Subcutaneous adipose tissue (tissue), 4 donors: Measurements from ENCODE around the gene CLIC3. TPM values are rescaled to one million over a fixed set of nuclear protein-coding genes. Genes with fewer than 3 reads are reported as not detected.

ENCODE experiments used
- total RNA-seq, 4 donors: library from RNA; depleted of rRNA; stranded (reverse); fragments of >200 nt; gene quantifications; one replicate each; pipeline ENCODE4 v1.1.0, GENCODE V29; 2016
- TF ChIP-seq, protein P1 (sequence below): fragments of 450-650 bp; IDR thresholded peaks from one replicate; pipeline ENCODE4 v1.5.1; 2016; ENCODE audit warnings: low read depth, mild to moderate bottlenecking, control low read depth, antibody characterized with exemption, moderate library complexity

CLIC3 gene
- total RNA-seq, 4 donors from 2014 or later, result 1.8 to 2.2 TPM; not detected in 2

DNA sequence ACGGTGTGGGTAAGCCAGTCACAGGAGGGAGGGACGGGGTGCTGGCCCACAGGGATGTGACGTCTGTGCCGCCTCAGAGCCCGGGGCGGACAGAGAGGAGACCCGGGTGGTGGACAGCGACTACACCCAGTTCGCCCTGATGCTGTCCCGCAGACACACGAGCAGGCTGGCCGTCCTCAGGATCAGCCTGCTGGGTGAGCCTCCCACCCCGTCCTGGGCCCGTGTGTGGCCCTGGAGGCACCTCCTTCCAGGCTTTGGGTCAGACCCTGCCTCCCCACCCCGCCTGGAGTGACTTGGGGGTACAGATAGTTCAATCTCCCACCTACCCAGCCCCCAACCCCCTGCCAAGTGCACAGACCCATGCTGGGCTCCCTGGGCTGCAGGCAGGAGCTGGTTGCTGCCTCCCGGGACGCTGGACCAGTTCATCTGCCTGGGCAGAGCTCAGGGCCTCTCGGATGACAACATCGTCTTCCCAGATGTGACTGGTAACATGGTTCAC, 42.5 kb downstream of the CLIC3 start:
- TF ChIP-seq, protein P1, sequence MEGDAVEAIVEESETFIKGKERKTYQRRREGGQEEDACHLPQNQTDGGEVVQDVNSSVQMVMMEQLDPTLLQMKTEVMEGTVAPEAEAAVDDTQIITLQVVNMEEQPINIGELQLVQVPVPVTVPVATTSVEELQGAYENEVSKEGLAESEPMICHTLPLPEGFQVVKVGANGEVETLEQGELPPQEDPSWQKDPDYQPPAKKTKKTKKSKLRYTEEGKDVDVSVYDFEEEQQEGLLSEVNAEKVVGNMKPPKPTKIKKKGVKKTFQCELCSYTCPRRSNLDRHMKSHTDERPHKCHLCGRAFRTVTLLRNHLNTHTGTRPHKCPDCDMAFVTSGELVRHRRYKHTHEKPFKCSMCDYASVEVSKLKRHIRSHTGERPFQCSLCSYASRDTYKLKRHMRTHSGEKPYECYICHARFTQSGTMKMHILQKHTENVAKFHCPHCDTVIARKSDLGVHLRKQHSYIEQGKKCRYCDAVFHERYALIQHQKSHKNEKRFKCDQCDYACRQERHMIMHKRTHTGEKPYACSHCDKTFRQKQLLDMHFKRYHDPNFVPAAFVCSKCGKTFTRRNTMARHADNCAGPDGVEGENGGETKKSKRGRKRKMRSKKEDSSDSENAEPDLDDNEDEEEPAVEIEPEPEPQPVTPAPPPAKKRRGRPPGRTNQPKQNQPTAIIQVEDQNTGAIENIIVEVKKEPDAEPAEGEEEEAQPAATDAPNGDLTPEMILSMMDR, result no peak

DNA sequence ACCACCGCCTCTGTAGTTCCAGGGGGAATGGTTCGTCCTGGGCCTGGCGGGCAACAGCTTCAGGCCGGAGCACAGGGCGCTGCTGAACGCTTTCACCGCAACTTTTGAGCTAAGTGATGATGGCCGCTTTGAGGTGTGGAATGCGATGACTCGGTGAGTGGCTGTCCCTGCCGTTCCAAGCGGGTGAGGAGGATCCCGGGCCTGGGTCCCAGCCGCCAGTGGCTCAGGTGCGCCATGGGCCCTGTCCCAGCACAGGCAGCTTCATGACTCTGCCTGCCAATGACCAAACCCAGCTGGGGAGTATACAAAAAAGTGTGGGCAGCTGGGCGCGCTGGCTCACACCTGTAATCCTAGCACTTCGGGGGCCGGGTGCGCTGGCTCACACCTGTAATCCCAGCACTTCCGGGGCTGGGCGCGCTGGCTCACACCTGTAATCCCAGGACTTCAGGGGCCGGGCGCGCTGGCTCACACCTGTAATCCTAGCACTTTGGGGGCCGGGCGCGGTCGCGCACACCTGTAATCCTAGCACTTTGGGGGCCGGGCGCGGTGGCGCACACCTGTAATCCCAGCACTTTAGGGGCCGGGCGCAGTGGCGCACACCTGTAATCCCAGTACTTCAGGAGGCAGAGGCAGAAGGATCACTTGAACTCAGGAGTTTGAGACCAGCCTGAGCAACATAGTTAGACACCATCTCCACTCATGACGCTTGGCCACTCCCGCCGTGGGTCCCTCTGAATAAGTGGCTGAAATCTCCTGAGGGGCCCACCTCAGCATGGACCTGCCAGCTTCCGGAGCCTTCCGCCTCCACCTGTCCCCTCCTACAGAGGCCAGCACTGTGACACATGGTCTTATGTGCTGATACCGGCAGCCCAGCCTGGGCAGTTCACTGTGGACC, 43.2 kb downstream of the CLIC3 start:
- TF ChIP-seq, protein P1, result no peak

DNA sequence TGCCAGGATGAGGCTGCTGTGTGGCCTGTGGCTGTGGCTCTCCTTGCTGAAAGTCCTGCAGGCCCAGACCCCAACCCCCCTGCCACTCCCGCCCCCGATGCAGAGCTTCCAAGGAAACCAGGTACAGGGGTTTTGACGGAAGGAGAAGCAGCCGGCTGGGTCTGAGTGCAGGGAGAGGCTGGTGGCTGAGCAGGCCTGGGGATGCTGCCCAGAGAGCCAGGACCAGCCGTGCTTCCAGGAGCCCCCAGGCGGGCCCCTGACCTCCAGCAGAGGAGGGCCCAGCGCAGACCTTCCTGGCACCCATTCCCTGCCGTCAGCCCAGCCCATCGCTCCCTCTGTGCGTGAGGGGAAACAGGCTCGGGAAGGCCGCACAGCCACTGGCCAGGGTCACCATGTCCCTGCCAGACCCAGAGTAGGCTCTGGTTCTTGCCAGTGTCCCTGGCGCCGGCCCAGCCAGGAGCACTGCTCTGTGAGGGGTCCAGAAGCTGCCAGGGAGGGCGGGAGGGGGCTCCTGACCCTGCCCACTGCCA, 44.0 kb downstream of the CLIC3 start:
- TF ChIP-seq, protein P1, result no peak

DNA sequence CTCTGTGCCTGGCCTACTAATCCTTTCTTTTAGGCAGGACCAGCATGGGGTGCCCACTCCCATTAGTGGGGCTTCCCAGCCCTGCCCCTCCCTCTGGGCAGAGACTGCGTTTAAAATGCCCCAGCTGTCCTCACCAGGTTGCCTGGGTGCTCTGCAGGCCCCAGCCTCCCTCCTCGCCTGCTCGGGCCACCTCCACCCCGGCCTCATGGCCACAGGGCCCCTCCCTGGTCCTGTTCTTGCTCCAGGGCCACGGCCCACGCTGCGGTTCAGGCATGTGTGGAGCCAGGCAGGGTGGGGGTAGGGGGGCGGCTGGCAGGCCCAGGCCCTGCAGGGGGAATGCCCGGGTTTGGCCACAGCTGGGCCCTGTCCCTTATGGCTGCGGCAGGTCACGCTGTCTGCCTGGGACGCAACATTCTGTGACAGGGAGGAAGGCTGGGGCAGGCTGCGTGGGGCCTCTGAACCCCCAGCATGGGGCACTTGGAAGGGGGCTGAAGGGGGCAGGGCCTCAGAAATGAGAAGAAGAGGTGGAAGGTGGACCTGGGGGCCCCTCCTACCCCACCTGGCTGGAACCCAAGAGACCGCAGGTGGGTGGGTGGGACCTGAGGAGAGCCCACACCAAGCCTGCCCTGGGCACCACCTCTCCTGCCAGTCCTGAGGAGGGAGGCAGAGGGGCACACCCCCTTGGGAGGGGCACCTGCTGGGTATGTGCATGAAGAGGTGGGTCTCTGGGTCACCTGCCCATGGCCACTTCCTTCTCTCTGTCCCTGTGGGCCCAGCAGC, 44.6 kb downstream of the CLIC3 start, which contains the start of gene LCN12:
Gene LCN12 (plus strand): TSS at position 733 of the 780 bp plus-strand sequence. CDS start 55 bp downstream, outside the sequence.
- TF ChIP-seq, protein P1, result no peak

DNA sequence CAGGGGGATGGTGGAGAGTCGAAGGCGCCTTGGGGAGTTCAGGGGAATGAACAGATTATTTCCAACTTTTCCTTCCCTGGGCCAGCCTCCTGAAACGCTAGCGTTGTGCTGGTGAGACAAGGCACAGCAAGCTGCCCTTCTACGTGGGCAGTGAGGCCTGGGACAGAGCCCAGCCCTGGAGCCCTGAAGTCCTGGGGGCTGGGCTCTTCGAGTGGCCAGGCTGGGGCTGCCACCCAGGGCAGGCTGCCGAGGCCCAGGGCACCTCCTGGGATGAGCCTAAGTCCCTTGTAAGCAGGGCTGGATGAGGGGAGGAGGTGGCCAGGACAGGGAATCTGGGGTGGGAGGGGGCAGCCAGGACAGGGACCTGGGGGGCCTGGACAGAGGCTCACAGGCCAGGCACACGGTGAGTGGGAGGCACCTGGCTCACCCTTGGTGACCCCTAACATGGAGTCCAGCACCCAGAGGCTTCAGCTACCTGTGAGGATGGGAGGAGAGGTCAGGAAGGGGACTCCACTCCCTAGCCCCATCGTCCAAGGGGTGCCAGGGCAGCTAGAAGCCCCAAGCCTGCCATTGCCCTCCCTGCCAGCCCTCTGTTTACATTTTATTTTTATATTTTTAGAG, 45.6 kb downstream of the CLIC3 start:
- TF ChIP-seq, protein P1, result no peak

DNA sequence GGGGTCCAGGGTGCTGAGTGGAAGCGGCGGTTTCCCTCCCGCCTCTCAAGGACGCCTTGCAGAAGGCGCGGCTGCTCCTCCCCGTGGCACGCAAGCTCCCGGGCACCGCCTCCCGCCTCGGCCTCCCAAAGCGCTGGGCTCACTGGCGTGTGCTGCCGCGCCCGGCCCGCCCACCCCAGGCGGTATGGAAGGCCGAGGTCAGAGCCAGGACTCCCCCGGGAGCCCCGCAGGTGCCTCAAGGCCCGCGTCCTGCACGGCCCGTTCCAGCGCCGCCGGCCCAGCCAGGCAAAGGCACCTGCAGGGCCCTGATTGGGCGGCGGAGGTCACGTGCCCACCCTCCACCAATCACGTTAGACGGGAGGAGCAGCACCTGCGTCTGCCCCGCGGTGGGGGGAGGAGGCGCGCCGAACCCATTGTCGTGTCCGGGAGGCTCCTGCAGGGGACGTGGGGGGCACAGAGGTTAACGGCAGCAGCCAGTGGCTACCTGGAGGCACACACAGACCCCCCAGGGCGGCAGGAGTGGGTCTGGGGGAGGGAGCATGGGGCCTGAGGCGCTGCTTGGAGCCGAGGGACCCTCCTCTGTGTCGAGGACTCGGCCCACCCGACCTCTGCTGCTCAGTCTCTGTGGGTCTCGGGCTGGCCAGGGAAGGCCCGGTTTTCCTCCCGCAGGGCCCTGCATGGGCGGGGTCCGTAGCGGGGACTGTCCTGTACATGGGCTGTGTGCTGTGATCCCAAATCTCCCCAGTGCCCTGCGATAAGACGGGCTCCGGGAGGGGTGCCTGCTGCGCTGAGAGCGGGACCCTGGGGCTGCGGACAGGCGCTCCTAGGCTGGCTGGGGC, 46.3 kb downstream of the CLIC3 start:
- TF ChIP-seq, protein P1, result no peak
